WTC11 (cell line): Measurements from ENCODE around the gene ZFP82.

Source experiments
- ATF1 ChIP-seq: sonication (generic); formaldehyde crosslinking; IDR thresholded peaks from 2 replicates; pipeline ENCODE4 v1.8.1; 2023; ENCODE audit warnings: mild to moderate bottlenecking, moderate library complexity, missing genetic modification reagents
- CBFB ChIP-seq: sonication (generic); formaldehyde crosslinking; IDR thresholded peaks from 2 replicates; pipeline ENCODE4 v1.8.1; 2022; ENCODE audit warnings: mild to moderate bottlenecking, low read depth, missing genetic modification reagents
- ETV6 ChIP-seq: sonication (generic); formaldehyde crosslinking; IDR thresholded peaks from 2 replicates; pipeline ENCODE4 v1.8.1; 2022; ENCODE audit warnings: mild to moderate bottlenecking, missing genetic modification reagents
- JUN ChIP-seq: sonication (generic); formaldehyde crosslinking; IDR thresholded peaks from 2 replicates; pipeline ENCODE4 v1.8.0; 2023; ENCODE audit warnings: mild to moderate bottlenecking, missing genetic modification reagents
- MLX ChIP-seq: sonication (generic); formaldehyde crosslinking; IDR thresholded peaks from 2 replicates; pipeline ENCODE4 v1.8.1; 2023; ENCODE audit warnings: mild to moderate bottlenecking, missing genetic modification reagents, moderate library complexity
- PREB ChIP-seq: sonication (generic); formaldehyde crosslinking; IDR thresholded peaks from 2 replicates; pipeline ENCODE4 v1.8.1; 2022; ENCODE audit warnings: mild to moderate bottlenecking, missing genetic modification reagents, moderate library complexity, borderline replicate concordance
- STAT6 ChIP-seq: sonication (generic); formaldehyde crosslinking; conservative IDR thresholded peaks from 2 replicates; pipeline ENCODE4 v1.8.1; 2023; ENCODE audit warnings: mild to moderate bottlenecking, low read depth, missing genetic modification reagents, moderate library complexity
- ZNF396 ChIP-seq: fragments of 250-450 bp; sonication (Bioruptor Pico); IDR thresholded peaks from 2 replicates; pipeline ENCODE4 v1.8.0; 2021; ENCODE audit warnings: mild to moderate bottlenecking, moderate library complexity, borderline replicate concordance
- TF ChIP-seq, protein P1 (sequence below): fragments of 200-600 bp; IDR thresholded peaks from 2 replicates; pipeline ENCODE4 v1.8.0; 2022; ENCODE audit warnings: antibody characterized with exemption
- TF ChIP-seq, protein P2 (sequence below): sonication (generic); formaldehyde crosslinking; IDR thresholded peaks from 2 replicates; pipeline ENCODE4 v1.8.0; 2022; ENCODE audit warnings: mild to moderate bottlenecking, missing genetic modification reagents

DNA sequence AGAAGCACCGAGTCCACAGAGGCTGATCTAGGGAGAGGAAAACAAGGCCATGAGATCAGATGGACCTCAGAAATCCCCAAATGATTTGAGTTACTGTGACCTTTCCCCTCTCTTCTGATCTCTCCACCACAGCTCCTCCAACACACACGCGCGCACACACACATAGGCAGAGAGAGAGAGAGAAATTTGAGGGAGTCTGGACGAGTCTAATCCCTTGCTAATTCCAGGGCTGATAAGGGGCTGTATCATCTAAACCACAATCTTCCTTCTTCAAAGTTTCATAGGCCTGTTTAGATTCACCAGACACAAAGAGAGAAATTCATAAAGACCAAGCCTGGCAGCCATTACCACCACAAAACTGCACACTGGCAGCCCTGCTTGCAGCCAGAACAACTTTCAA lies 8.6 kb downstream of the ZFP82 start:
- TF ChIP-seq, protein P1, sequence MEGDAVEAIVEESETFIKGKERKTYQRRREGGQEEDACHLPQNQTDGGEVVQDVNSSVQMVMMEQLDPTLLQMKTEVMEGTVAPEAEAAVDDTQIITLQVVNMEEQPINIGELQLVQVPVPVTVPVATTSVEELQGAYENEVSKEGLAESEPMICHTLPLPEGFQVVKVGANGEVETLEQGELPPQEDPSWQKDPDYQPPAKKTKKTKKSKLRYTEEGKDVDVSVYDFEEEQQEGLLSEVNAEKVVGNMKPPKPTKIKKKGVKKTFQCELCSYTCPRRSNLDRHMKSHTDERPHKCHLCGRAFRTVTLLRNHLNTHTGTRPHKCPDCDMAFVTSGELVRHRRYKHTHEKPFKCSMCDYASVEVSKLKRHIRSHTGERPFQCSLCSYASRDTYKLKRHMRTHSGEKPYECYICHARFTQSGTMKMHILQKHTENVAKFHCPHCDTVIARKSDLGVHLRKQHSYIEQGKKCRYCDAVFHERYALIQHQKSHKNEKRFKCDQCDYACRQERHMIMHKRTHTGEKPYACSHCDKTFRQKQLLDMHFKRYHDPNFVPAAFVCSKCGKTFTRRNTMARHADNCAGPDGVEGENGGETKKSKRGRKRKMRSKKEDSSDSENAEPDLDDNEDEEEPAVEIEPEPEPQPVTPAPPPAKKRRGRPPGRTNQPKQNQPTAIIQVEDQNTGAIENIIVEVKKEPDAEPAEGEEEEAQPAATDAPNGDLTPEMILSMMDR, result no peak
- TF ChIP-seq, protein P2, sequence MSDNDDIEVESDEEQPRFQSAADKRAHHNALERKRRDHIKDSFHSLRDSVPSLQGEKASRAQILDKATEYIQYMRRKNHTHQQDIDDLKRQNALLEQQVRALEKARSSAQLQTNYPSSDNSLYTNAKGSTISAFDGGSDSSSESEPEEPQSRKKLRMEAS (CRISPR knock-in tag), result no peak
- no peak for TF ChIP-seq MLX (CRISPR knock-in tag)
- no peak for TF ChIP-seq JUN (CRISPR knock-in tag)
- TF ChIP-seq CBFB (CRISPR knock-in tag), result no peak
- TF ChIP-seq ZNF396, result no peak
- no peak for TF ChIP-seq ATF1 (CRISPR knock-in tag)
- no peak for TF ChIP-seq PREB (CRISPR knock-in tag)
- no peak for TF ChIP-seq ETV6 (CRISPR knock-in tag)
- no peak for TF ChIP-seq STAT6 (CRISPR knock-in tag)
